ENCODE data around the gene TEX48. TPM values are rescaled to one million over a fixed set of nuclear protein-coding genes. Genes with fewer than 3 reads are reported as not detected.

The TEX48 gene
- total RNA-seq, 6 experiments from 2014 or later, result not detected

DNA sequence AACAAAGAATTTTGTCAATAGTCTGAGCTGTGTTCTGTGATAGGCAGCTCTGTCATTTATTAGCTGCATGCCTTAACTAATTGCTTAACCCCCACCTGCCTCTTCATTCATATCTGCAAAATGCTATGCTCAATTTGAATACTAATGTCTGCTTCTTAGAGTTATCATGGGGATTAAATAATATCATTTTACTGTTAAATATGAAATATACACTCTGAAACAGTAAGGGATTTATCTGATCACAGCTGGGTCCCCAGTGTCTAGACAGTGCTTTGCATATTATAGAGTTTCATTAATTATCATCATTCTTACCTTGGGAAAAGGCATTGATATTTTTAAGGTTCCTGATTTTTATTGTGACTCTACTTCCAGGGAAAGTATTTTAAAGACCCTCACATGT lies 12.0 kb downstream of the TEX48 start:
- Mint-ChIP-seq H3K4me1 (ENCODE audit: low read depth) (peaks cover 12% of the 10 kb centered on the region), H3K9me3 (no peaks in the 10 kb centered on the region), H3K4me3 (no peak overlapping the region), H3K36me3 (ENCODE audit: low read depth) (no peaks in the 10 kb centered on the region), H3K27me3 (ENCODE audit: insufficient read depth) (no peaks in the 10 kb centered on the region; the same call in 1 of the 2 replicates), H3K27ac (no peak overlapping the region)
- TF ChIP-seq, protein P1, sequence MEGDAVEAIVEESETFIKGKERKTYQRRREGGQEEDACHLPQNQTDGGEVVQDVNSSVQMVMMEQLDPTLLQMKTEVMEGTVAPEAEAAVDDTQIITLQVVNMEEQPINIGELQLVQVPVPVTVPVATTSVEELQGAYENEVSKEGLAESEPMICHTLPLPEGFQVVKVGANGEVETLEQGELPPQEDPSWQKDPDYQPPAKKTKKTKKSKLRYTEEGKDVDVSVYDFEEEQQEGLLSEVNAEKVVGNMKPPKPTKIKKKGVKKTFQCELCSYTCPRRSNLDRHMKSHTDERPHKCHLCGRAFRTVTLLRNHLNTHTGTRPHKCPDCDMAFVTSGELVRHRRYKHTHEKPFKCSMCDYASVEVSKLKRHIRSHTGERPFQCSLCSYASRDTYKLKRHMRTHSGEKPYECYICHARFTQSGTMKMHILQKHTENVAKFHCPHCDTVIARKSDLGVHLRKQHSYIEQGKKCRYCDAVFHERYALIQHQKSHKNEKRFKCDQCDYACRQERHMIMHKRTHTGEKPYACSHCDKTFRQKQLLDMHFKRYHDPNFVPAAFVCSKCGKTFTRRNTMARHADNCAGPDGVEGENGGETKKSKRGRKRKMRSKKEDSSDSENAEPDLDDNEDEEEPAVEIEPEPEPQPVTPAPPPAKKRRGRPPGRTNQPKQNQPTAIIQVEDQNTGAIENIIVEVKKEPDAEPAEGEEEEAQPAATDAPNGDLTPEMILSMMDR (IDR thresholded peaks at IDR 0.05), result no peak
- no peak for DNase-seq

DNA sequence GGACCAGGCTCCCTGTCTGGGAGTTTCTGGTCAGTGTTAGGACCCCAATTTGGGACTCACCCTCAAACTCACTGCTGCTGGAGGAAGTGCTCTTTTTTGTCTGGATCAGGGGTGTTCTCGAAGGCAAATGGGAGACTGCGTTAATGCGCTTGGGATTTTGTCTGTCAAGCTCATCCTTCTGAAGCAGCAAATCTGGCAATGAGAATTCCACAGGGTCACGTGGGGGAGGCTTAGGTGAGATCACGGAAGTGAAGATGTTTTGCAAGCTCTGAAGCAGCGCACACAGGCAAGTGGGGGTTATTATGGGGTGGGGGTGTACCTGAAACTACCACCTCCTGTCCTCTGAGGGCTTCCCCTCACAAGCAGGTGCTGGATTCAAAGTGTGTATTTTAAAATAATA lies 13.8 kb downstream of the TEX48 start:
- Mint-ChIP-seq H3K4me3 (no peak overlapping the region), H3K27ac (no peak overlapping the region), H3K9me3 (no peaks in the 10 kb centered on the region), H3K4me1 (ENCODE audit: low read depth) (no peaks in the 10 kb centered on the region), H3K27me3 (ENCODE audit: insufficient read depth) (peaks cover 2% of the 10 kb centered on the region; the same call in 1 of the 2 replicates), H3K36me3 (ENCODE audit: low read depth) (no peaks in the 10 kb centered on the region)
- no peak for DNase-seq
- TF ChIP-seq, protein P1 (IDR thresholded peaks at IDR 0.05), result no peak

DNA sequence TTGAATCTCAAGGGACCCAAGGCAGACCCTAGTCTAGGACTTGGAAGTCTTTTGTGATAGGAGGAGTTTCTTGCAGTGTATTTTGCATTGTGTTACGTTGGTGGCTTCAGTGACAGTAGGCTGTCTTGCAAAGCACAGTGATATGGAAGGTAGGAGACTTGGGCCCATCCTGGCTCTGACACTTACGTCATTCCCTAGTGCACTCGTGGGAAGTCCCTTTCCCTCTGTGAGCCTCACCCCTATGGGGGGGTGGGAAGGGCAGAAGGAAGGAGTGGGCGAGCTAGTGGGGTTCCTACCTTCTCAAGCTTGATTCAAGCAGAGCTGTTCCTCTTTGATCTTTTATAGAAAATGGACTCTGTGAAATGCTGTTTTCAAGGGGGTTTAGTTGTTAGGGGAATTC lies 15.1 kb downstream of the TEX48 start:
- Mint-ChIP-seq H3K27ac (no peak overlapping the region), H3K4me3 (no peak overlapping the region), H3K9me3 (no peaks in the 10 kb centered on the region), H3K36me3 (ENCODE audit: low read depth) (no peaks in the 10 kb centered on the region), H3K27me3 (ENCODE audit: insufficient read depth) (peaks cover 9% of the 10 kb centered on the region), H3K4me1 (ENCODE audit: low read depth) (no peaks in the 10 kb centered on the region)
- TF ChIP-seq, protein P1 (IDR thresholded peaks at IDR 0.05), result no peak
- DNase-seq, result no peak

DNA sequence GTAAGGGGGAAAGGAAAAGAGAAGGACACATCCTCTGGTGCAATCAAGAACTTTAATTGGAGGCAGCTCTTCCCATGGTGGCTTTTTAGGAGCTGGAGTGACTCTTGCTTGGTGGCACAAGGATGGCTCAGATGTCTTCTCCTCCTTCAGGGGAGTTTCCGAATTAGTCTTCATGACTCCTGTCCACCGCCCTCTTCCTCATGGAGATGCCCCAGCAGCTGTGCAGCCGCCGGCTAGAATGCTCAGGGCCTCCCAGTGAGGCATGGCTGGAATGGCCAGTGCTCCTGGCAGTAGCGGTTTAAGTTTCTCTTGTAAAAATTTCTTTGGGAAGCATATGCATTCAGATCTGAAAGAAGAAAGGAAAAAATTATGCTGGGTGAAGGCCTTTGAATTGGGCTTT lies 15.6 kb downstream of the TEX48 start:
- H3K27me3 Mint-ChIP-seq (ENCODE audit: insufficient read depth), result peaks cover 9% of the 10 kb centered on the region
- no peak overlapping the region for H3K4me3 Mint-ChIP-seq
- no peak overlapping the region for H3K27ac Mint-ChIP-seq
- no peaks in the 10 kb centered on the region for H3K9me3 Mint-ChIP-seq
- no peak for DNase-seq
- TF ChIP-seq, protein P1 (IDR thresholded peaks at IDR 0.05), result no peak
- H3K4me1 Mint-ChIP-seq (ENCODE audit: low read depth), result no peaks in the 10 kb centered on the region
- H3K36me3 Mint-ChIP-seq (ENCODE audit: low read depth), result no peaks in the 10 kb centered on the region

DNA sequence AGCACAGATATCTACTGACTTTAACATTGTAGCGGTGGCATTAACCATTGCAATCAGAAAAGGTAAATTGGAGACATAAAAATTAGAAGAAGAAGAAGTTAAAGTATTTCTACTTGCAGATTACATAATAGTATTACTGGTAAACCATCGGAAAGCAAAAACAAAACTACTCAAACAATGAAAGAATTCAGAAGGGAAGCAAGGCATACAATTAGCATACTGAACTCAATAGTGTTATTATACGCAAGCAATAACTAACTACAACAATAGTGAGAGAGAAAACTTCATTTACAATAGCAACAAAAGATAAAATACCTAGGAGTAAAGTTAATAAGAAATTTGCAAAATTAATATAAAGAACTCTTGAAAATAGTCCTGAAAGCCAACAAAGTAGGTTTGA lies 17.8 kb downstream of the TEX48 start:
- H3K36me3 Mint-ChIP-seq (ENCODE audit: low read depth), result no peaks in the 10 kb centered on the region
- DNase-seq, result no peak
- H3K9me3 Mint-ChIP-seq, result no peaks in the 10 kb centered on the region
- no peak overlapping the region for H3K4me3 Mint-ChIP-seq
- TF ChIP-seq, protein P1 (IDR thresholded peaks at IDR 0.05), result no peak
- H3K27ac Mint-ChIP-seq, result no peak overlapping the region
- no peaks in the 10 kb centered on the region for H3K4me1 Mint-ChIP-seq (ENCODE audit: low read depth)
- peaks cover 18% of the 10 kb centered on the region for H3K27me3 Mint-ChIP-seq (ENCODE audit: insufficient read depth)

All from HFFc6 (cell line).